CD4-positive, alpha-beta T cell treated with Interleukin-1 beta for 1 hour (primary cell): ENCODE data around the gene EP400.

Source experiments
- DNase-seq, 2 donors: peaks; one replicate each; pipeline ENCODE4 v3.0.0-alpha.2; 2020 to 2022

The EP400 gene

DNA sequence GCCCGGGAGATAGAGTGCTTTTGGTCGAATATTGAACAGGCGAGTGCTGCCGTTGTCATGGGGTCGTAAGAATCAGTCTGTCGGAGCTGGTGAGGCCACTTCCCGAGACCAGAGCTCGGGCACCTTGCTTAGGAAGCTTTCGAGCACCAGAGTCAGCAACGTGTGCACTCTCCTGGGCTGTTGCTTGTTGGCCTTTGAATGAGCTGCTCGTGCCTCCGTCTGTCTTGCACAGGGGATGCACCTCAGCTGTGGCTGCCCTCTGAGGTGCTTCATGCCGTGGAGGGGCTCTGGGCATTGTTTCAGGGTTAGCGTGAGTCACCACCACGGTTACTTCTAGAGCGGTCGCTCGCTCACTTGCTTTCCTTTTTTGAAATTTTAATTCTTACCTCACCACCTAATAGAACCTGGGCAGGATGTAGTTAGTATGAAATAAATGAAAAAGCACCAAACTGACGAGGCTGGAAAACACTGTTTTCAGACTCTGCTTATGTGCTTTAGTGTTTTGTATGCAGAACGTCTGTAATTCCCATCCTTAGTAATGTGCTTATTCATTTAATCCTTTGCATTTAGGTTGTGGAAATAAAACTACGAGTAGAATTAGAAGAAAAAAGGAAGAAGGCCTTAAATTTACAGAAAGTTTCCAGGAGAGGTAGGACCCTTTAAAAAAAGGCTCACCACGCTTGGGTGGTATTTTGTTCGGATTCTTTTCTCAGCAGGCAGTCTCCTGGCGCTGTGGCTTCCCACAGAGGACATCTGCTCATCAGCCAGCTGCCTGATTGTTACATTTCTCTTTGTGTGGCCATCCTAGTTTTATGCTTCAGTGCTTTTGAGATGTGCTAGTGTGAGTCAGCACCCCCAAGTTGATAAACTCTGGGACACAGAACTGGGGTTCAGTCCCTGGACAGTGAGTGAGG, 40.6 kb downstream of the EP400 start:
- DNase-seq: no peak

DNA sequence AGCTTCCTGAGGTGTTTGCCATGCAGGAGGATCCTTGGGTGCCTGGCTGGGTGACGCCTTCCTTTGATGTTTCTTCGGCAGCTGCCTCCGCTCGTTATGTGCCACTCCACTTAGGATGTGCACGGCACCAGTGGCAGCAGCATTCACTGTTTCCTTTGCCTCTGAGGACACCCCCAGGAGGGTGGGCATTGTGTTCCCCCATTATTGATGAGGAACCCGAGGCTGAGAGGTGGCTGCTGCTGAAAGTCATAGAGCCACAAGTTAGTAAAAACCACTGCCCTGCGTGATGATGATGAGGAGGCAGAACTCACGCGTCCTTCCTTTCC, 41.2 kb downstream of the EP400 start:
- DNase-seq: no peak

DNA sequence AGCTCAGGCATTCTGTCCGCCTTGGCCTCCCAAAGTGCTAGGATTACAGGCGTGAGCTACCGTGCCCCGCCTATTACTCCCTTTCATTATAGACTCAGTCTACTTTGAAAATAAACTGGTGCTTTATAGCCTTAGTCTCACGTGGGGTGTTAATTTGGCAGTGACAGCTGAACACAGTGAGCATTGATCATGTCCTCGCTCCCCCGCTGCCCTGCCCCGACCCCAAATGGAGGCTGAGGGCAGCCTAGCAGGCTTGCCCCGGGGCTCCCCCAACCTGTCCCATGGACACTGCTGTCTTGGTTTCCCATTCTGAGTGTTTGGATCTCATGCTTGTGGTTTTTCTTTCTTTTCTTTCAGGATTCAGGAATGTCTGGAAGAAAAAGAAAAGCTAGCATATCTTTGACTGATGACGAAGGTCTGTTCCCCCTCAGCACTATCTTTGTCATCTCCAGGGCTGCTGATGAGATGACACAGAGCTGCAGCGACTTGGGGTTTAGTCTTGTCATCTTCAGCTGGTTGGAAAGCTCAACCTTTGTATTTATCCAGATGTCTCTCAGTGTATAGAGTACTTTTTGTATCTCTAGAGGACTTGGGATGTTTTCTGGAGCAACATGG, 42.2 kb downstream of the EP400 start:
- DNase-seq: no peak

DNA sequence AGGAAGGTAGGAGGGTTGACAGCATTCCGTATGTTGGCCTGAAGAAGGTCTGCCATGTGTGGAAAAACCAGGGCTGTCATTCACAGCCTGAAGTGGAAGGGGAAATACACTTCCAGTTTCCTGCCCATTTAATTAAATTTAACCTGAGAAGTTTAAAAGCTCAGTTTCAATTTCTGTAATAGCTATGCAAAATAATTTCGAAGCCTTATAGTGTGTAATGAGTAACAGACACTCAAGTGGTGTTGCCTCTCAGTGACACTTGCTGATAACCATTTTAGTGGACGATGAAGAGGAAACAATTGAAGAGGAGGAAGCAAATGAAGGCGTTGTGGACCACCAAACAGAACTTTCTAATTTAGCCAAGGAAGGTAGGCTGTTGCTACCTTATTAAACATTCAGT, 44.8 kb downstream of the EP400 start:
- no peak for DNase-seq

DNA sequence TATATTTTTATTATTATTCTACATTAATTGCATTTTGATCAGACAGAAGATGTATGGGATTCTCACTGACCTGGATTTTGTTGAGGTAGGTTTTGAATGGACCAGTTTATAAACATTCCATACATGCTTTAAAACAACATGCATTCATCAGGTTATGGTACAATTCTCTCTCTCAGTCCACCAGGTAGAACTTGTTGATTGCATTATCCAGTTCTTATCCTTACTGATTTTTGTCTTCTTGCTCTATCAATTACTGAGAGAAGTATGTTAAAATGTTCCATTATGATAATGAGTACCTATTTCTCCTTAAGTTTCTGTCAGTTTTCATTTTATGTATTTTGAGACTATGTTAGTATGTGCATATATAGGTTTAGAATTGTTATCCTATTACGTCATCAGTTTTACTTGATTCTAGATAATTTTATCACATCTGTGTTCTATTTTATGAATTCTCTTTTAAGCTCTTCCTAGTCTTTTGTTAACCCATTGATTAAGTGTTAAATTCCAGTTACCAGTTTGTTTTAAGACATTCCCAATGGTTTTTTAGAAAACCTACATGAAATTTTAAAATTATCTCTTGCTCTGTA, 50.6 kb downstream of the EP400 start:
- no peak for DNase-seq

DNA sequence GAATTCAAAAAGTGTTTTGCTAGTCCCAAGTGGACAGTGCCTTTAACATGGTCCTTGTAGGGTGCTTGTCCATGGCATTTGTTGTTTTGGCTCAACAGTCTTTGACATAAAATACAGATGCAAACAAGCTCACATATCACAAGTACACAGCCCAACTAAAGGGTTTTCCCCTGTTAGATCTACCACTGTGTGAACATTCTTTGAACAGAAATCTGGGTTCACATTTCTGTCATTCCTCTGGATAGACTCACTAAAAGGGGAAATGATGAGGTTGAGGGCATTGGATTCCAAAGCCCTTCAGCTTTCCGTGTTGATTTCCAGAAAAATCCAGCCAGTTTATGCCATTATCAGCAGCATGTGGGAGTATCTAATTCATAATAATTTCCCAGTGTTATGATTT, 54.1 kb downstream of the EP400 start:
- no peak for DNase-seq

DNA sequence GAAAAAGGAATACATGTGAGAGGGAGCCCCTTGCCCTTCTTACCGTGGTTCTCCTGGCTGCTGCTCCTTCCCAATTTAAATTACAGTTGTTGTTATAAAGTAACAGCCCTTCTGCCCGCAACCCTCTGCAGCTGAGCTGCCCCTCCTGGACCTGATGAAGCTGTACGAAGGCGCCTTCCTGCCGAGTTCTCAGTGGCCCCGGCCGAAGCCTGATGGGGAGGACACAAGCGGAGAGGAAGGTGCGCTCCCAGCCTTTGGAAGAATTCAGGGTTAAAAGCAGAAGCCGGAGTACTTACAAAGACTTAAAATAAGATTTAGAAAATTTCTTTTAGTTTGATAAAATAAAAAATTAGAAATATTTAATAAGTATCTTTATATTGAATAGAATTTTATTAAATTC, 55.2 kb downstream of the EP400 start:
- no peak for DNase-seq

DNA sequence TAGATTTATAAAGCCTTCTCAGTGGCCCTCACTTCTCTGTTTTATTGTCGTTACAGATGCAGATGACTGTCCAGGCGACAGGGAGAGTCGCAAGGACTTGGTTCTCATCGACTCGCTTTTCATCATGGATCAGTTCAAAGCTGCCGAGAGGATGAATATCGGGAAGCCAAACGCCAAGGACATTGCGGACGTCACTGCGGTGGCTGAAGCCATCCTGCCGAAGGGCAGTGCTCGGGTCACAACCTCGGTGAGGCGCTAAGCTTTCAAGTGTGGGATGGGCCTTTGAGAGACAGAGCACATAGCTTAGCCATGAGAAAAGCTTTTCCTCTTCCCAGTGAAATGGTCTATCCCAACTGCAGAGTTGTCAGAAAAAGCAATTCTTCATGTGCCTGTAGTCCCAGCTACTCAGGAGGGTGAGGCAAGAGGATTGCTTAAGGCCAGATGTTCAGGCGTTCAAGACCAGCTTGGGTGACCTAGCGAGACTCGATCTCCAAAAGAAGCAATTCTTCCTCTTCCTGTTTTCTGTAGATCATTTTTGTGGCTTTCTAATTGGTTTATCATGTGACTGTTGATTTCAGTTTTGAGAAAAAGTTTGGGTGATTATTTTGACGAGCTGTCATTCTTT, 56.4 kb downstream of the EP400 start:
- no peak for DNase-seq

DNA sequence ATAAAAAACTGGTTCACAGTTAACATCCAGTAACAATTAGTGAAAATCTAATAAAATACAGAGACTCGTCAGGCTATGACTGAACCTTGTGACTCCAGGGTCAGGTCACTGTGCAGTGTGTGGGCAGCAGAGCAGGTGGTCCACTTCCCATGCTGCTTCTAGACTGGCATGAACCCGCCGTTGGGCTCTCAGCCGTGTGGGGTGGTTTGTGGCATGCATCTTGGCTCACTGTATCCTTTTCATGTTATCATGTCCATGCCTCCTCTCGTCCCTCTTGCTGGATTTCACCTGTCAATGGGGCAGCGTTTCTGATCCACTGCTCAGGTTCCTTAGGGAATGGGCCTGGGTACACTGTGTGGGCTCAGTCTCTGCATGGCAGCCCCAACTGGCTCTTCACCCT, 57.3 kb downstream of the EP400 start:
- DNase-seq: no peak

DNA sequence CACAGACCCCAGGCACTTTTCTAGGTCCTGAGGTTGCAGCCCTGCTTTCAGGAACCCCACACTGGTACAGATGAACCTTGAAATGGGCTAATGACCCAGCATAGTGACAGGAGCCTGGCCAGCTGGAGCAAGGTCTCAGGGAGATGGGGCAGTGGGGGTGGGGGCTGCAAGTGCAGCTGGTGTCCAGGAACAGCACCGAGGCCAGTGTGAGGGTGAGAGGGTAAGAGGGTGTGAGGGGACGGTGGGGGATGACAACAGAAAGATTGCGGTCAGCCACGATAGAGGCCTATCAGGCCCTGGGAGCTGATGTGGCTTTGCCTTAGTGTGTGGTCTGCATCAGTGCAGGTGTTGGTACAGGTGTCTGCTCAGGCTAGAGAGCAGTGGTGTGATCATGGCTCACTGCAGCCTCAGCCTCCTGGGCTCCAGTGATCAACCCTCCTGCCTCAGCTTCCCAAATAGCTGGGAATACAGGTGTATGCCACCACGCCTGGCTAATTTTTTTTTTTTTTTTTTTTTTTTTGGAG, 59.7 kb downstream of the EP400 start:
- DNase-seq: no peak

DNA sequence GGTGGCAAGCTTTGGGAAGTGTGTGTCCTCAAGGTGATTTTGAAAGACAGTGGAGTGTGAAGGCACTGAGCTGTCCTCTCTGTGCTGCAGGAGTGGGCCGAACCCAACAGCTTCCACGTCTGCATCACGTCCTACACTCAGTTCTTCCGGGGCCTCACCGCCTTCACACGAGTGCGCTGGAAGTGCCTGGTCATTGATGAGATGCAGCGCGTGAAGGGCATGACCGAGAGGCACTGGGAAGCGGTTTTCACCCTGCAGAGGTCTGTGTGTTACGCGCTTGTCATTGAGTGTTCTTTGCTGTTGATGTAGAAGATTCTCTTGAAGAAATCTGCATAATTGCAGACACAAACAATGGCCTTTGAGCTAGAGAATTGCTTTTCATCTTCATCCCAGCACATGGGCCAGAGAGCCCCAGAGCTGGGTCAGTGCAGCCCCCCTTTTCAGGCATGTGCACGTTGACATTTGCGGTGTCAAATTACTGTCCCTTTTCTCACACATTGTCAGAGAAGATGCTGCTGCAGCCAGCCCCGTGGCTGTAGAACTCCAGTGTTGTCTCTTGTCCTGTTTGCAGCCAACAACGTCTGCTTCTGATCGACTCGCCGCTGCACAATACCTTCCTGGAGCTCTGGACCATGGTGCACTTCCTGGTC, 63.3 kb downstream of the EP400 start:
- no peak for DNase-seq

DNA sequence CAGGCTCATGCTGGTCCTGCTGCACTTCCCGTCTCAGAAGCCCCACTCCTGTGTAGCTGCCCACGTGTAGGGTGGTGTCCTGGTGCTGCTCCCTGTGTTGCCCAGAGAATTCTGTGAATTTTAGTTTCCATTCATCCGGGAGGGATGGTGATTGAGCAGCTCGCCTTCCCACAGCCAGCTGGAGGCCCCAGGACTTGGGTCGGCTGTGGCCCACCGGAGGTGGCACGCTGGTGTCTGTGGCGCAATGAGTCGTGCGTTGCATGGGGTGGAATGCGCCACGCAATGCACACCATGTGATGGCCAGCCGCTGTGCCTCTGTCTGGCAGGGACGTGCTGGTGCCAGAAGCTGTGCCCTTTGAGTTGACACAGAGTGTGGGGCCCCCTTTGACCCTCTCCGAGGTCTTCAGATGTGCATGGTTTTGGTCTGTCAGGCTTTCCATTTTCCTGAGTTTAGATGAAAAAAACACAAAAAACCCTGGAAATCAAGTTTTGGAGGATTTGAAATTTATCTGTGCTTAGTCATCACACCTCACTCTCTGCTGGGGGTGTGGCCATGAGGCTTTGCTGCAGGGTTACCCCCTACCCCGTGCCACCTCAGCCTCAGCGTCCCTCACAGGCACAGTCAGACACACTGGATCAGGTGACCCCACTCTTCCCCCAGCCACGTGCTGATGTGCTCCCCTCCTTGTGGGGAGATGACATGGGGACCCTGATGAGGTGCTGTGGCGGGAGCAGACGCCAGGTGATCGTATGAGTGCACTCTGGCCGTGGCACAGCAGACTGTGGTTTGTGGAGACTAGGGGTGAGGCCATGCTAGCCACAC, 64.6 kb downstream of the EP400 start:
- DNase-seq: no peak

DNA sequence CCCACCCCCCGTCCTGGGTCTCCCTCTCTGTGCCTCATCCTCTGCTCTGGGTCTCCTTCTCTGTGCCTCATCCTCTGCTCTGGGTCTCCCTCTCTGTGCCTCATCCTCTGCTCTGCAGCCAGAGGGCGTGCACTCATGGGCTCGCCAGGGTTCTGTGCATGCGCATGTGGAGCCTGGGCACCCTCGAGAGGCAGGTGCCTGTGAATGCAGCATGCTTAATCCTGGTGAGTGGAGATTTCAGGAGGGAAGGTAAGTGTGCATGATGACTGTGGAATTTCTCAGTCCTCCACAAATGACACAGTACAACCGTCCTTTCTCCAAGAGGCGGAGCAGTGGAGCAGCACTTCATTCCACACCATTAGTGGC, 65.2 kb downstream of the EP400 start:
- no peak for DNase-seq

DNA sequence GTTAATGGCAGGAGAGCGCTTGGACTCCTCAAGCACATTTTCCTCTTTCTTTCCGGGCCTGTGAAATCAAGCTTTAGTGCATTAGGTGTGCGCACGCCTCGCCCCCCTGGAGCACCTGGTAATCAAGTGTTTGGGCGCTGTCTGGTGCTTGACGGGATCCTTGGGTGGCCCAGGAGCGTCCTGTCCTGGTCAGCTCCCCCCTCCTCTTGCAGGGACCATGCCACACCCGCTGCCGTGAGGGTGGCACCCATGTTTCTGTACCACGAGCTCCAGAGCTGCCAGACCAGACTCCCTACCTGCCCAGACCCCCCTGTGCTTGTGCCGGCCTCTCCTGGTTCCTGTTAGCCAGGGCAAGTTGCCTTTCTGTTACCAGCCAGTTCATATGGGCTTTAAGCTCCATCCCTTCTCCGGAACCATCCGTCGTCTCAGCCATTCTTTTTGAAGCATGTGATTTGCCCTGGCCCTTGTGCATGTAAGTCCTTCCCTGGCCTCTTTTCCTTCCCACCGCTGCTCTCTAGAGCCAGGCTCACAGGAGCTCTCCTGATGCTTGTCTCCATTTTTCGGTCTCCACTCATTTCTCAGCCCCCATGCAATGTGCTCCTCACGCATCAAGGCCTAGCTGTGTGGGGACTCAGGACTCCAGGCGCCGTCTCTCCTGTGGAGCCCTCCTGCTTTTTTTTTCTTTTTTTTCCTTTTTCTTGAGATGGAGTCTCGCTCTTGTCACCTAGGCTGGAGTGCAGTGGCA, 66.1 kb downstream of the EP400 start:
- DNase-seq: no peak

DNA sequence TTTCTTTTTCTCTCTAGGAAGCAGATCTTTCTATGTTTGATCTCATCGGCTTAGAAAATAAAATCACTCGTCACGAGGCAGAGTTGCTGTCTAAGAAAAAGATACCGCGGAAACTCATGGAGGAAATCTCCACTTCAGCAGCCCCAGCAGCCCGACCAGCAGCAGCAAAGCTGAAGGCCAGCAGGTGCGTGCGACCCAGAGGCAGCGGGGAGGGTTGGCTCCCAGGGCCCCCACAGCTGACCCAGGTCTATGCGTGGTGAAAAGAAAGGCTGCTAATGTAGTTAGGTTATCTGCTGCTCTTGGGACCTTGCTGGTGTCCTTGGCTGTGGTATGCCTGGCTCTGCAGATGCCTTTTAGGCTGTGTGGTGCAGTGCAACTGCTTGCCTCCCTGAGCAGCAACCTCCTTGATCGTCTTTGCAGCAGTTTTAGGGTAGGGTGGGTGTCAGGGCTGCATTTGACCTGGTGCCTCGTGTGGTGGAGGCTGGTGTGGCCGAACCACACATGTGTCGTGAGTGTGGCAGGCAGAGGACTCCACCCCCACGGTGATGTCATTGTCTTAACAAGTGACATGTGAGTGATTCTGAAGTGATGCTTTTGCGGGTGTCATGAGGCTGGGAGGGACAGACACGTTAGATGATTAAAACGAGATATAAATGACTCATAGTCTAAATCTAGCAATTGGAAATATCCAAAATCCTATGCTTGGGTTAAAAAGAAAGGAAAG, 68.6 kb downstream of the EP400 start:
- no peak for DNase-seq

DNA sequence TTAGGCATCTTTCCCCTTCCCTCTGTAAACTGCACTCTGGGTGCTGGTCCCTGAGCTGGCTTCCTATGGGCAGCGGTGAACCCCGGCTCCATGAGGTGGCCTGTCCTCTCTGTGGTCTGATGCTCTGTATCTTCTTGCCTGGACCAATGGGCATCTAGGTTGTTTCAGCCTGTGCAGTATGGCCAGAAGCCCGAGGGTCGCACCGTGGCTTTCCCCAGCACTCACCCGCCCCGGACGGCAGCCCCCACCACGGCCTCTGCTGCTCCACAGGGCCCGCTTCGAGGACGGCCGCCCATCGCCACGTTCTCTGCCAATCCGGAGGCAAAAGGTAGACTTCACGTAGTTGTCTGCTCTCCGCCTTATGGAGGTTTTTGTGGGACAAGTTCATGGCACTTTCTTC, 70.1 kb downstream of the EP400 start:
- DNase-seq: no peak

DNA sequence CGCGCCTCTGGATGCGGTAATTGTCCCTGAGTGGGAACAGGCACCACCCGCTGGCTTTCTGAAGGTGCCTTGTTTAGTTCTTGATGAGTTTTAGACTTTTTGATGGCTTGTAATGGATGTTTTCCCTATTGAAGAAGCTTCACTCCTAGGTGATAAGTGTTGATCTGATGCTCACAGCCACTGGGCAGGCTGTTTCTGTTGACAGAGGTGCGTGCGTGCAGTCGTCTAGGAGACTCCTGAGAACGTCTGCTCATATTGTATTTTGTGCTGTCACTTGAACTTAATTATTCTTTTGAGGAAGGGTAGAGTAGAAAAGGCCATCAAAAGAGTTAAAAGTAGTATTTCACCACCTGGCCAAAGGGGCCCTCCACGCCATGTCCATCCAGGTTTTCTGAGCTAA, 70.5 kb downstream of the EP400 start:
- DNase-seq: no peak

DNA sequence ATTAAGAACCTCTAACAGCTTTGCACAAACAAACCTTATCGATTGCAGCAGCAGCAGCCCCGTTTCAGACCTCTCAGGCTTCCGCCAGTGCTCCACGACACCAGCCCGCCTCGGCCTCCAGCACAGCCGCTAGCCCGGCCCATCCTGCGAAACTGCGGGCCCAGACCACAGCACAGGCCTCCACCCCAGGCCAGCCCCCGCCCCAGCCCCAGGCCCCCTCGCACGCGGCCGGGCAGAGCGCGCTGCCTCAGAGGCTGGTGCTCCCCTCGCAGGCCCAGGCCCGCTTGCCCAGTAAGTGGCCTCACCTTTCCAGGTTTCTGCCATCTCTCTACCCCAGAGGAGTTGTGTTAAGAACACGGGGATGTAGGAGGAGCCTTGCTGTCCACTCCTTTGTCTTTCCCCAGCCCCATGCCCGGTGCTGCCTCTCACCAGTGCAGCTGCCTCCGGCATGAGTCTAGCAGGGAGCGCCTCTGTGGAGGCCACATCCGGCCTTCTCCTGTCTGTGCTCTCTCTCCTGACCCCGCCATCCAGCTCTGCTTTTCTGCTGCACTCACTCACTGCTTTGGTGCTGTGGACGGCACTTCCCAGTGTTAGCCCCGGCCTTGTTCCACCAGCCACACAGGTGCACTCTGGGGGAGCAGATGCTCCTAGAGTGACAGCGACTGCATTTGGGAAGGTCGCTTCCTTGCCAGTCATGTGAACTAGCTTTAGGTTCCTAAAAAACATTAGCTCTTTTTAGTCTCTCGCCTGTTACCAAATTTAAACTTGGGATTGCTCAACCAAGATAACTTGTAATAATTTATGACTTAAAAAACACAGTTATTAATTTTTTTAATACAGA, 71.5 kb downstream of the EP400 start:
- DNase-seq: no peak

DNA sequence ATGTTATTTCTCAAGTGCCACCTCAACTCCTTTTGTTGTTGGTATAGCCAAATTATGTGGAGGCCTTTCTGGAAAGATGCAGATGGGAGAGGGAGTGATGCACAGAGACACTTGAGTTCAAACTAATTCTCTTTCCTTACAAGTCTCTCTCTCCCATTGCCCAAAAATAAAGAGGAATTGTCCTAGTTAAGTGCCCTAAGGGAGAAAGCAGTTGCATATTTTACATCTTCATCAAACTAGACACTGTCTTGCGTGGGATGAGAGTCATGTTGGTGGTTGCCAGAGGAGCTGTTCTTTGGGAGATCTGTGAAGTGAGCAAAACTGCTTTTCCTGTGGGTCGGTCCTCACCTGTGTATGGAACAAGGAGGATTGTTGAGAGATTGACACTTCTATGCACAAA, 72.2 kb downstream of the EP400 start:
- DNase-seq: no peak

DNA sequence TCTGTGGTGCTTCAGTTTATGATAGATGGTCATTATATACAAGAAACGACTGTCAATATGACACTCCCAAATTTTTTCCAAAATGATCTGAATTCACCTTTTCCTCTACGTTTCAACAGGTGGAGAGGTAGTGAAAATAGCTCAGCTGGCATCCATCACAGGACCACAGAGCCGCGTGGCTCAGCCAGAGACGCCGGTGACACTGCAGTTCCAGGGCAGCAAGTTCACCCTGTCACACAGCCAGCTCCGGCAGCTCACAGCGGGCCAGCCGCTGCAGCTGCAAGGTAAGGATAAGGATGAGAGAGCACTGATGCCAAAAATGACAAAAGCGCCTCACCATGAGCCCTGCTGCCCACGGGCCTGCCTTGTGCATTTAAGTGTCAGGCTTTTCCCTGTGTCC, 73.9 kb downstream of the EP400 start:
- DNase-seq: no peak
